Measurements from ENCODE around the gene RUSF1. TPM values are rescaled to one million over a fixed set of nuclear protein-coding genes. Genes with fewer than 3 reads are reported as not detected.
A peak's percentile ranks its signal among the peaks of the same experiment; 100 is the strongest.

The RUSF1 gene
- total RNA-seq, 1 donor from 2014 or later = 54.9 TPM

GRCh38 chr16:31493506-31494125 lies 14.6 kb downstream of the RUSF1 start:
- ATAC-seq (no peak), DNase-seq (no peak)
- H3K4me1 ChIP-seq = peaks cover 12% of the 10 kb centered on the region
- intact Hi-C loops (cut with DNase I) = no loop called here
- no peaks in the 10 kb centered on the region for H3K27me3 ChIP-seq (ENCODE audit: low read depth)
- TF ChIP-seq CTCF (IDR thresholded peaks at IDR 0.05) = no peak
- H3K27ac ChIP-seq = no peak overlapping the region
- H3K36me3 ChIP-seq = peaks cover 81% of the 10 kb centered on the region
- H3K4me3 ChIP-seq = no peak overlapping the region
- H3K9me3 ChIP-seq = no peaks in the 10 kb centered on the region

GRCh38 chr16:31491778-31492418 lies 16.3 kb downstream of the RUSF1 start:
- H3K27me3 ChIP-seq (ENCODE audit: low read depth) = no peaks in the 10 kb centered on the region
- TF ChIP-seq CTCF (IDR thresholded peaks at IDR 0.05) = no peak
- ATAC-seq (no peak), DNase-seq (no peak)
- intact Hi-C loops (cut with DNase I) = no loop called here
- H3K4me3 ChIP-seq = no peak overlapping the region
- H3K27ac ChIP-seq = no peak overlapping the region
- no peaks in the 10 kb centered on the region for H3K9me3 ChIP-seq
- peaks cover 28% of the 10 kb centered on the region for H3K4me1 ChIP-seq
- H3K36me3 ChIP-seq = peaks cover 65% of the 10 kb centered on the region

GRCh38 chr16:31489616-31490584 lies 18.3 kb downstream of the RUSF1 start:
- H3K36me3 ChIP-seq = peaks cover 45% of the 10 kb centered on the region
- intact Hi-C loops (cut with DNase I) = no loop called here
- DNase-seq = no peak
- ATAC-seq = no peak
- H3K9me3 ChIP-seq = no peaks in the 10 kb centered on the region
- H3K27ac ChIP-seq = no peak overlapping the region
- H3K27me3 ChIP-seq (ENCODE audit: low read depth) = no peaks in the 10 kb centered on the region
- TF ChIP-seq CTCF (IDR thresholded peaks at IDR 0.05) = no peak
- H3K4me1 ChIP-seq = peaks cover 25% of the 10 kb centered on the region
- H3K4me3 ChIP-seq = no peak overlapping the region

GRCh38 chr16:31489298-31489564 lies 19.0 kb downstream of the RUSF1 start:
- ATAC-seq (no peak), DNase-seq (no peak)
- H3K4me3 ChIP-seq = no peak overlapping the region
- TF ChIP-seq CTCF (IDR thresholded peaks at IDR 0.05) = no peak
- intact Hi-C loops (cut with DNase I) = no loop called here
- H3K36me3 ChIP-seq = peaks cover 40% of the 10 kb centered on the region
- no peaks in the 10 kb centered on the region for H3K9me3 ChIP-seq
- no peaks in the 10 kb centered on the region for H3K27me3 ChIP-seq (ENCODE audit: low read depth)
- no peak overlapping the region for H3K27ac ChIP-seq
- peaks cover 25% of the 10 kb centered on the region for H3K4me1 ChIP-seq

- no peaks in the 10 kb centered on the region for H3K9me3 ChIP-seq
- H3K4me3 ChIP-seq = peak overlapping the region; percentile 67
- H3K4me1 ChIP-seq = peaks cover 25% of the 10 kb centered on the region
- H3K27me3 ChIP-seq (ENCODE audit: low read depth) = no peaks in the 10 kb centered on the region
- ATAC-seq (no peak), DNase-seq (no peak)
- TF ChIP-seq CTCF (IDR thresholded peaks at IDR 0.05) = no peak
- no peak overlapping the region for H3K27ac ChIP-seq
- intact Hi-C loops (cut with DNase I) = no loop called here
- peaks cover 35% of the 10 kb centered on the region for H3K36me3 ChIP-seq
Measured at GRCh38 chr16:31488468-31489297, 19.5 kb downstream of the RUSF1 start.

All from lower lobe of right lung (tissue), 2 donors.